HG03175 (cell line): ENCODE data around the gene MDGA2.
"Not testable (repeated sequence)": the region's sequence is repeated elsewhere in the genome, so short reads cannot be mapped to it uniquely, and the experiment has no call there.

Experiments used
- ATAC-seq: cut with Tn5 transposase; IDR thresholded peaks from one replicate; pipeline ENCODE4 v1.9.1; 2021; ENCODE audit warnings: mild to moderate bottlenecking, moderate library complexity; ENCODE audit not compliant: unreplicated experiment

MDGA2 gene

DNA sequence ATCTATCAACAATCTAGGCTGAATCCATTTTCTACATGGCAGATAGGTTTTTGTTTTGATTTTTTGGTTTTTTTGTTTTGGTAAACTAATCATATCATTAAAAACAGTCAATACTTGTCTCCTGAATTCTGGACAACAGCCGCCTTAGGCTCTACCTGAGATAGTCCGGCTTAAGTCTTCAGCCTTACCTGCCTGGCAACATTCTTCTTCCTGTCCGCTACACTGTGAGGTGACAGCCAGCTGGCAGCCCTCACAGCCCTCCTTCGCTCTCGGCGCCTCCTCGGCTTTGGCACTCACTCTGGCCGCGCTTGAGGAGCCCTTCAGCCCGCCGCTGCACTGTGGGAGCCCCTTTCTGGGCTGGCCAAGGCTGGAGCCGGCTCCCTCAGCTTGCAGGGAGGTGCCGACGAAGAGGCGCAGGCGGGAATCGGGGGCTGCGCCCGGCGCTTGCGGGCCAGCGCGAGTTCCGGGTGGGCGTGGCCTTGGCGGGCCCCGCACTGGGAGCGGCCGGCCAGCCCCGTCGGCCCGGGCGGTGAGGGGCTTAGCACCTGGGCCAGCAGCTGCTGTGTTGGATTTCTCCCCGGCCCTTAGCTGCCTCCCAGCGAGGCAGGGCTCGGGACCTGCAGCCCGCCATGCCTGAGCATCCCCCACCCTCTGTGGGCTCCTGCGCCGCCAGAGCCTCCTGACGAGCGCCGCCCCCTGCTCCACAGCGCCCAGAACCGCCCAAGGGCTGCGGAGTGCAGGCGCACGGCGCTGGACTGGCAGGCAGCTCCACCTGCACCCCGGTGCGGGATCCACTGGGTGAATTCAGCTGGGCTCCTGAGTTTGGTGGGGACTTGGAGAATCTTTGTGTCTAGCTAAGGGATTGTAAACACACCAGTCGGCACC is 49.0 kb downstream of the MDGA2 start:
- ATAC-seq = no peak

DNA sequence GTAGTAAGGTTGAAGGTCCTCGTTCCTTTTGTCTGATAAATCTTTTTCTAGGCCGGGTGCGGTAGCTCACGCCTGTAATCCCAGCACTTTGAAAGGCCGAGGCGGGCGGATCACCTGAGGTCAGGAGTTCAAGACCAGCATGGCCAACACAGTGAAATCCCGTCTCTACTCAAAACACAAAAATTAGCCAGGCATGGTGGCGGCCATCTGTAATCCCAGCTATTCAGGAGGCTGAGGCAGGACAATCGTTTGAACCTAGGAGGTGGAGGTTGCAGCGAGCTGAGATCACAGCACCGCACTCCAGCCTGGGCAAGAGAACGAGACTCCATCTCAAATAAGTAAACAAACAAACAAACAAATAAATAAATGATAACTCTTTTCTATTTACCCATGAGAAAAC is 51.3 kb downstream of the MDGA2 start:
- ATAC-seq = not testable (repeated sequence)

DNA sequence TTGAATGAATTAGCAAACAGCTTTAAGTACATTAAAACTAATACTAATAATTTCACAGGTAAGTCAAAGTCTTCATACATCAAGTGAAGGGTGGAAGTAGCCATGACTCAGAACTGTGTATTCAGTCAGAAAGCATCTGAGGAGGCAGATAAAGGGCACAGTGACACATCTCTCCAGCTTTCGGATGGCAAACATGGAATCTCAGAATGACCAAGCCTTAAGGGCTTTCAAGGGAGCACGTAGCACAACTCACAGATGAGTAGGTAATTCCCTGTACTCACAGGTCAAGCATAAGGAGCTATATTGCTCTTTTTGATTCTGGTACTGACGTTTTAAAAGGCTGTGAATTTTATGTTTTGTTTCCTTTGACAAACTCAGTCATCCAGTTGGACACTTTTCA is 56.0 kb downstream of the MDGA2 start:
- ATAC-seq = no peak

DNA sequence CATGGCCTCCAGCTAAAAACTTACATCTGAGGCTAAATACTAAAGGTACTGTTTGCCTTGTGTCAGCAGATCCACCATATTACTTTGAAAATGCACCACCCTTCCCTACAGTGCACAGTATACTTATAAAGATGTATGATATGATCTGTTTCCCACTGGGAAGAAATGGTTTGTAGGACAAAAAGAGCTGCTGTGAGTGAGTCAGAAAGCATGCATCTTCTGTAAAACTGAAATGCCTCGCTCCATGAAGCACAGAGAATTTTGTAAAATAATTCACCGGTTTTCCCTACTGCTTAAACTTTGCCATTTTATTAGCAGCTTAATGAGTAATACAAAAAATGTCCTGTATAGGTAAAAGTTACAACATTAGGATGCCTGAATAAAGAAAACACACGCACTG is 68.8 kb downstream of the MDGA2 start:
- ATAC-seq = no peak

DNA sequence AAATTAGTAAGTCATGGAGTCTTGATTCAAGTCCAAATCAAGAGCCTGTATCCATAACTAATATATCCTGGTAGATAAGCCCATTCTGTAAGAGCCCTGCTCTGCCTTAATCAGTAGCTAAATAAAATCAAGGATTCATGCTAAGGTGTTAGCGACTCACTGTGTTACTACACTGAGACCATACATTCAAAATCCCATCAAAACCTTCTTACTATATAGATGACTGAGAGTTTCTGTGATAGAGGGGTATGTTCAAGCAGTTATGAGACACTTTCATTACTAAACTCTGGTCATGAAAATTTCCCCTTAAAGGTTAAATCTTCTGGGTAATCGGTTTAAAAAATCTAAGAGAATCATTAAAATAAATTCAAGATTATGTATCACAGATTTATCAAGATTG is 78.5 kb downstream of the MDGA2 start:
- ATAC-seq = peak; percentile 25

DNA sequence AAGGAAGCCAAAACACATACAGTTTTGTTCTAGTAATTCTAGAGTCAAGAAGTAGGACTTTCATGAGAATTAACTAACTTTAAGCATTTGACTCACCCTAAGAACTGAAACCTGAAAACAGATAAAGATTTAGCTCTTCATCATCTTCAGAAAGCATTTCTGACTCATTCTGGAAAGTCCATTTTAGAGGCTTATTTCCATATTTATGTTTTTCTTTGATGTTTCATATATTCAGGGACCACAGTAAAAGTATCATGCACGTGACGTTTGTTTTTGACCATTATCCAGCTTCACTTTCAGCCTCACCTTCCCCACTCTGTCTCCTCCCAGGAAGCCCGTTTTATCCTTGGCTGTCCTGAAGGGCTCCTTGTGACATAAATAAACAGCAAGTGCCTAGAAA is 79.2 kb downstream of the MDGA2 start:
- ATAC-seq = peak; percentile 56

DNA sequence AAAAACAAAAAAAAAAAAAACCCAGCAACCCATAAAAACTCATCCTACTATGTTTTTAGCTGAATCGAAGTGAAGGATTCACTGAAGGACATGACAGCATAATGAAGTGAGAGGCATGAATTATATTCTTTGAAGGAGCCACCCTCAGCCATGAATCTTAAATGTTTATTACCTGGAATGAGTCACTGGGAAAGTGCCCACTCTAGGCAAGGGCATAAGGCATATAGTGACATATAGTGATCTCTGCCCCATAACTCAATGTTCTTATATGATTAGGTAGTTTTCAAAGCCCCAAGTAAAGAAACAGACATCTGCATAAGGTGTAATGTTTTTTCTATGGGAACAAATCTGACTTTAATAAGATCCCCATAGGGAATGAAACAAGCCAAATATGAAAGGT is 79.9 kb downstream of the MDGA2 start:
- no peak for ATAC-seq

DNA sequence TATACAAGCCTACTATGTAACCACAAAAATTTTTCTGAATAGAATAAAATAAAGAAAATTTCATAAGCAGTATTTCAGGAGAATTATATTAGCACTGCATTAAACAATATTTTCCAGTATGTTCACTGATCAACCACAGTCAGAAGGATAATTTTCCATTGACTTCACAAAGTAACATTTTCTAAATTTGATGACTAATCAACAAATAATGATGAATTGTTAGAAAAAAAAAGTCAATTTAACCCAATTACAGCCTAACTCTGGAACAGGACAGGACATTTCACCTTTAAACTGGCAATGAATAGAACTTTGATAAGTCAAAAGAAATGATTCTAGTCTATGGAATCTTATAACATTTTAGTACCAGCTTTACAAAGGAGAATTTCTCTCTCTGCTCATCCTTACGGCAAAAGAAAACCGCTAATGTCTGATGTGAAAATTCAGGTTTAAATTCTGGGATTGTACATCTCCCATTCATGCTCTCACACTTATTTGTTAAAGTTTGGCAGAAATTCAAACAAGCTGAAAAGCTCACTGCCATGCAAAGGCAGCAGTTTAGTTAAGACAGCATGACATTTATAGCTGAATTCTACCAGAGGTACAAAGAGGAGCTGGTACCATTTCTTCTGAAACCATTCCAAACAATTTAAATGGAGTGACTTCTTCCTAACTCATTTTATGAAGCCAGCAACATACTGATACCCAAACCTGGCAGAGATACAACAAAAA is 84.5 kb downstream of the MDGA2 start:
- no peak for ATAC-seq

DNA sequence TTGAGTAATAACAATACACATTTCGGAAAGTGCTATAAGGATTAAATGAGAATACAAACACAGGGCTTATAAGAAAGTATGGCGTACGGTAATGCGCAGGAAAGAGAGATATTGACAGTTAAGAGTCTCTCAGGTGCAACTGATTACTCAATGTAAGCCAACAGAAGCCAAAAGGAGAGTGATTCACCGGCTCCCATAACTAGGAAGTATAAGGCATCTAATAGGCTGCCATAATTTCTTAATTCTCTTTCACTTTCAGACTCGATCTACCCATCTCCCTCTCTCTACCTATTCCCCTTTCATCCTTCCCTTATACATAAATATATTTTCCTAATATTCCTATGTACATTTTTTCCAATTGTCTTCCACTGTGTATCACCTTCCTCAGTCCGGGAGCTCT is 90.0 kb downstream of the MDGA2 start:
- no peak for ATAC-seq

DNA sequence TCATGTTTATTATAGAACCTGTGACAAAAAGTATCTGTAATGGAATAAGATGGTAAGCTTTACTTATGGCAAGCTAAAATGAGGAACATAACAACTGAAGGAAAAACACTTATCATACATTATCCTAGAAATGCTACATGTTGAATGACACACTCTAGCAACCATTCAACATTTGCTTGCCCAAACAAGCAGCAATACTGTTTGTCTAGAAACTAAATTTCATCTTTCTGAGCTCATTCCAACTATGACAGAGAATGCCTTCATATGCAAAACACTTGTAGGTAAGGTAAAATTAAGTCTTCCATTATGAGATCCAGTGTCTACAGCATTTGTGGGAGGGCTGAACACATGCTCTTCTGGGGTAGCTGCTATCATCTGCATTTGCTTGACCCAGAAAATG is 108.1 kb downstream of the MDGA2 start:
- ATAC-seq = no peak

DNA sequence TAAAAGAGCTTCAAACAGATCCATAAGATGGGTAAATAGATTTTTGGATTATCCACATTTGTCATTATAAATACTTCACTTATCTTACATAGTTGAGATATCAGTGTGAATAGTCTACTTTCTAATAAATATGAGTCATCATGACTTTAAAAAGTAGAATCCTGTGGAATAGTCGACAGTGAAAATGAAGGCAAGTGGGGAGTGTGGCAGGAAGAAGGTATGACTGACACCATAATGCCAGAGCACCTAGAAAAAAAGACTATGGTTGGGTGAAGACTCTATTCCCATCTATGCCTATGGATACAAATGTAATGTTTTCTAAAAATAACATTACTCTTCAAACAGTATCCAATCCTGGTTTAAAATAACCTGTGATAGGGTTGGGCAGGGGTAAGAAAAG is 117.5 kb downstream of the MDGA2 start:
- no peak for ATAC-seq

DNA sequence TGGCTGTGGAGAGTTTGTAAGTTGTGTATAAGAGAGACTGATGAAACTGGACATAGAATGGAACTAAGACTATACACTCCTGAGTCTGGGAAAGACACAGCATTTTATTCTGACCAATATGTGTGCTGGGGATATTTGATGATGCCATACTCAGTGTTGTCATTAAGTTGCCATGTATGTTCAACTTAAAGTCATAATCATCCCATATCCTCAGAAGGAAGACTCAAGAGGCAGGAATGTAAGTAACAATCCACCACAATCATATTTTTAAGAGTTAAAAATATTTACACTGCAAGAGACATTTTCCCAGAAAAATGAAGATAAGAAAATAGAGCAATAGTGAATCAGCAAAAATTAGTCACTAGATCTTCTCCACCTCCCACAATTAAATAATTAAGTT is 120.1 kb downstream of the MDGA2 start:
- no peak for ATAC-seq

DNA sequence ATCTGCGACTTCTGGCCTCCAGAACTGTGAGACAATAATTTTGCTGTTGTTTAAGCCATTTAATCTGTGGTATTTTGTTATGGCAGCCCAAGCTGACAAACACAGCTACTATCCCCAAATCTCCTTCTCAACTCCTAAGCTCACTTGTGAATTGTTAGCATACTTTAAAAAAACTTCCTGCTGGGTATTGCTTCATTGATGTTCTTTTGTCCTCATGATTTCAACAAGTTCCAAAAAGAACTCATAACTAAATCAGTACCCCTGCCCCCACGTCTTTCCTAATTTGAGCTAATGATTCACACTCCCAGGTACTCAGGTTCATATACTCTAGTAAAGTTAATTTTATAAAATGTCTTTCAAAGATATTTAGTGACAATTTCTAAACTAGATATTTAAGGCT is 125.5 kb downstream of the MDGA2 start:
- ATAC-seq = no peak

DNA sequence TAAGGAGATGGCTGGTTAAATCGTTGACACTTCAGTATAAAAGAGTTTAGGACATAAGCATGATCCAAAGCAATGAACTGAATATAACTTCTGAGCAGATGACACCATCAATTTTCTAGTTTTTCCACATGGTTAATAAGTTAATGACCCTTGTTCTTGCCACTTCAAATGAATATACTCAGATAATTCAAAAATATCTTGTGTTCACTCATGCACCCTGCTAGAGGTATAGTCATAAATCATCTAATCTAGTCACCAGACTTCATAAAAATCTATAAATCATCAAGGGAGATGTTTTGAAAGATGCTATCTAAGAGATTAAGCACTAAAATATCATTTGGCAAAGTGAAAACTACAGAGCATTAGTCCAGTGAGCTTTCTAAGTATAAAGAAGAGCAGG is 131.9 kb downstream of the MDGA2 start:
- ATAC-seq = no peak

DNA sequence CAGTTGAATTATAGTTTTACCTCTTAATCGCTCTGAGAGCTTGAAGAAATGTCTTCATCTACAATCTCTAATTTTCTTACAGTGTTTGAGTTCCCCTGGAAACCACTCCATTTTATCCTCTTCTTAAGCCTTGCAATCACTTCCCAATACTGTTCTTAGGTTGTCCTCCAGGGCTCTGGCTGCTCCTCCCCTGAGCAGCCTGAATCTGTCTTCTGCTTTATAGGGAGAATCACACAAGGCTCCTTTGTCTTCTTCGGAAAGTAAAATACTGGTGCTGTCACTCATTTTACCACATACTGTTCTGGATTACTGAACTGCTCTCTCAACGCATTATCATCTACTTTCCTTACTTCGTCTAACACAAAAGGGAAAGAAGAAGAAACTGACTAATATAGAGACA is 133.7 kb downstream of the MDGA2 start:
- ATAC-seq = no peak

DNA sequence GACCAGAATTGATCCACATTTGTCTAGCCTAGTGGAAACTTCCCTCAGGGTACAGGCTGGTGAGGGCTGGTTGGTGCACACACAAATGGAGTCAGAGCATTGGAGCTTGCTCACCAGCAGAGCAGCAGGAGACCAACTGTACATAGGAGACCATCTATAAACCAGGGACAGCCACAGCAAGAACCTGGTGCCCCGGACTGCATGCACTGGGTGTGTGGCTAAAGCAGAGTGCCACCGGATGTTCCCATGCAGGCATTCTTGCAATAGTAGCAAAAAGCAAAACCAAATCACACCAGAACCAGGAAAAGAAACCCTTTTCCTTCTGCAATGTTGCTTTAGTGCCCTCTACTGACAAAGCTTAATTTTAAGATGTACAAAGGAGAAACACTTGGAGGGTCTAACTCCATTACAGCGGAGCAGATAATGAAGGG is 136.4 kb downstream of the MDGA2 start:
- no peak for ATAC-seq

DNA sequence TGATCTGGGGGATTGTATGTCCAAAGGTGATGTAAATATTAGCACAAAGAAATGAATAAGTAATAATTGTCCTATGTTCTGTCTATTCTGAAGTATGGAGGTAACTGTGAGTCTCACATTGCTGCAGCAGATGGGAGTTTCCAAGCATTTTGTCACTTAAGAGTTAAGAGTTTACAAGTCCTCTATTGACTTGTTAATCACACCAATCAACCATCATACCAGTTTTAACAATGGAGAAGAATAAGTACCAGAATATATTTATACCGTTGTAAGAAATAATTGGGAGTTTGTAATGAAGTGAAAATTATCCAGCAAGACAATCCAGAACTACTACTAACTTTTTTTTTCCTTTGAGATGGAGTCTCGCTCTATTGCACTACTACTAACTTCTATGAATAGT is 139.1 kb downstream of the MDGA2 start:
- ATAC-seq = no peak

DNA sequence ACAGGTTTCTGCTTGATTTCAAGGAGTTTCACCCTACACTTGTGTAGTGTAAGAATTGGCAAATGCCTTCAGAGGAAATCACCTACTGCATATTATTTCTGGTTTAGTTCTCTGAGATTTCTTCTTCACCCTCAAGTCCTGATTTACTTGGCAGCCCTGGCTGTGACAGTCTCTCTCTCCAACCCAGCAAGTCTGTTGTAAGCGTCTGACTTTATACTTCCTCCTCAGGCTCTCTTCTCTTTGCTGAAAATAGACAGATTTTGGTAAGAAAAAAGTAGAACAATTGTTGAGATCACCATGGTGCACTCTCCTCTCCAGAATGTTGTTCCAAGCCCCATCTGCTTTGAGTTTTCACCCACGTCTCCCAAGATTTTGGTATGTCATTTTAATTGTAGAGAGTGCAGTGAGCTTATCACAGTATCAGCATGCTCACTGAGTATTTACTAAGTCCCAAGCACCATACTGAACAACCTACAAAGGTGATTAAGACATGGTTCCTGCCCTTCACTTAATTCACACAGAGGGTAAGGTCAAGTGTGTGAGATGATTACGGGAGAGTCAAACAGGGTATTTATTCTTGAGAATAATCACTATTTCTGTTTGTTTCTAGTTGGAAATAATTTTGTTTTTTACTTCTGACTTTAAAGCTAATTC is 148.7 kb downstream of the MDGA2 start:
- no peak for ATAC-seq

DNA sequence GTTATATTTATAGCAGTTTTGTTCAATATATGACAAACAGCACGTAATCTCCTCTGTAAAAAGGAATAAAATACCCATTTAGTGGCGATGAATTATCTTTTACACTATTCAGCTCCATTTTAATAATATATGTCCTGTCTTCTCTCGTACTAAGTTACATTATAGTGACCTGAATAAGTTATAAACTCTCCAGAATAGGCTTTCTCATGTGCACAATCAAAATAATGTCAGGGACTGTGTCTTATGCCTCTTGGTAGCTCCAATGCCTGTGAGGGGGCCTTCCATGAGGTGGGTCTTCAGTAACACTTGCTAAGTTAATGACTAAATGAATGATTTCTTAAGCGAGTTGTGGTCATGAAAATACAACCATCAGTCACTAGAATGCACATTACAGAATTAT is 150.9 kb downstream of the MDGA2 start:
- no peak for ATAC-seq

DNA sequence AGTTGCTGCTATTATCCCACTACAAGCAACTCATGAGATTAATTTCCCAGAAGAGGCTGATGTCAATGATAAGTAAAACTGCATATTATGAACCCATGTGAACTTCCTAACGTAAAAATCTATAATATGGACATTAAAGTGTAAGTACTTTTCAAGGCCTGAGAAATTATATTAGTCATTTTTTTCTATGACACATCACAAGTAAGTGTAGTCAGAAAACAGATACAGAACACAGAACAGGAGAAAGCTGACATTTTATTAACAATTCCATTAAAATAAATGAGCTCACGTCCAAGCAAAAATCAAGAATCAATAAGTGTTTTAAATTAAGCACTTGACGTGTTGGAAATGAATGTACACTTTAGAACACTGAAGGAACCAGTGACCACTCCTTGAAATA is 155.0 kb downstream of the MDGA2 start:
- ATAC-seq = no peak

DNA sequence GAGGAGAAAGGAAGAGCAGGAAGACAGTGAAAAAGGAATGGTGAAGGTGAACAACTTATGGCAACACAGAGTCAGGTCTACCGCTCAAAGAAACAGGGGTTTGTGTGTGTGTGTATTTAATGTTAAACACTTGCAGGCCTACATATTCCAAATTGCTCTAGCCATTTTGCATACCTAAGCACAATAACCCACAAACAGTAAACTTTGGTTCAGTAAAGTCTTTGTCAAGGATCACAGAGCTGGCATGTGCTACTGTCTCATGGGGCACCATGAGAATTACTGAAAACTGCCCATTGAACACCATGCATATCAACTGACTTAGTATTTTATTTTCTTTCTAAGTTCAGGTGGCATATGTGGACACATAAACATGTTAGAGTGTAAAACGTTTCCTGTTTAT is 163.6 kb downstream of the MDGA2 start:
- ATAC-seq = no peak

DNA sequence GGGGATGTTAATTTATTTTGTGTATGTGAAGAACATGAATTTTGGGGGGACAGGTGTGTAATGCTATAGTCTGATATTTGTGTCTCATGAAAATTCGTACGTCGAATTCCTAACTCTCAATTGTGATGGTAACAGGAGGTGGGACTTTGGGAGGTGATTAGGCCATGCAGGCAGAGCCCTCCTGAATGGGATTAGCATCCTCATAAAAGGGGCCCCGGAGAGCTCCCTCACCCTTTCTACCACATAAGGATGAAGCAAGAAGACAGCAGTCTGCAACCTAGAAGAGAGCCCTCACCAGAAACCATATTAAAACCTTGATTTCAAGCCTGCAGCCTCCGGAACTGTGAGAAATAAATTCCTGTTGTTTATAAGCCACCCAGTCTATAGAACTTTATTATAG is 165.4 kb downstream of the MDGA2 start:
- ATAC-seq = no peak
